H9 (cell line): ENCODE measurements around the gene OR14K1. TPM values are rescaled to one million over a fixed set of nuclear protein-coding genes. Genes with fewer than 3 reads are reported as not detected.
"Not testable (repeated sequence)": the region's sequence is repeated elsewhere in the genome, so short reads cannot be mapped to it uniquely, and the experiment has no call there.

Experiments
- DNase-seq: peaks from one replicate; pipeline ENCODE4 v3.0.0-alpha.2; 2017
- H2AFZ ChIP-seq: one replicate; pipeline ENCODE4 v1.6.1; 2013; ENCODE audit warnings: mild to moderate bottlenecking, low read length, control low read depth, moderate library complexity
- H2AK5ac ChIP-seq: 2 replicates; pipeline ENCODE4 v1.6.1; 2013; ENCODE audit warnings: low read length, control low read depth, mixed read lengths; ENCODE audit not compliant: insufficient read length
- H2BK120ac ChIP-seq: one replicate; pipeline ENCODE4 v1.6.1; 2013; ENCODE audit warnings: low read depth, mild to moderate bottlenecking, low read length, control low read depth, inconsistent platforms; ENCODE audit not compliant: poor library complexity, severe bottlenecking
- H2BK12ac ChIP-seq: 2 replicates; pipeline ENCODE4 v1.6.1; 2013; ENCODE audit warnings: low read length, control low read depth, mixed read lengths, low read depth; ENCODE audit not compliant: insufficient read length
- H2BK15ac ChIP-seq: 2 replicates; pipeline ENCODE4 v1.6.1; 2013; ENCODE audit warnings: low read depth, low read length, control low read depth
- H2BK20ac ChIP-seq: one replicate; pipeline ENCODE4 v1.6.1; 2013; ENCODE audit warnings: low read depth, mild to moderate bottlenecking, low read length, control low read depth, inconsistent platforms; ENCODE audit not compliant: poor library complexity, severe bottlenecking
- H2BK5ac ChIP-seq: 2 replicates; pipeline ENCODE4 v1.6.1; 2013; ENCODE audit warnings: low read length, control low read depth, mixed read lengths; ENCODE audit not compliant: insufficient read length
- H3K14ac ChIP-seq: 2 replicates; pipeline ENCODE4 v1.6.1; 2013; ENCODE audit warnings: low read length, control low read depth; ENCODE audit not compliant: insufficient read depth
- H3K18ac ChIP-seq: 2 replicates; pipeline ENCODE4 v1.6.1; 2013; ENCODE audit warnings: low read depth, mild to moderate bottlenecking, mixed read lengths, low read length, control low read depth; ENCODE audit not compliant: insufficient read length
- H3K23ac ChIP-seq: 2 replicates; pipeline ENCODE4 v1.6.1; 2013; ENCODE audit warnings: low read length, control low read depth, mixed read lengths, low read depth; ENCODE audit not compliant: insufficient read length
- H3K23me2 ChIP-seq: 2 replicates; pipeline ENCODE4 v1.6.1; 2013; ENCODE audit warnings: low read depth, mild to moderate bottlenecking, mixed read lengths, low read length, control low read depth; ENCODE audit not compliant: insufficient read length, poor library complexity, severe bottlenecking
- H3K27ac ChIP-seq: 2 replicates; pipeline ENCODE4 v1.5.1; 2013; ENCODE audit warnings: low read length, control low read depth, mixed read lengths, low read depth; ENCODE audit not compliant: insufficient read length
- H3K27me3 ChIP-seq: 2 replicates; pipeline ENCODE4 v1.6.1; 2013; ENCODE audit warnings: low read length, control low read depth, inconsistent platforms; ENCODE audit not compliant: insufficient read depth
- H3K4ac ChIP-seq: 2 replicates; pipeline ENCODE4 v1.6.1; 2013; ENCODE audit warnings: low read depth, mild to moderate bottlenecking, control low read depth, inconsistent platforms, low read length, moderate library complexity
- H3K4me1 ChIP-seq: 2 replicates; pipeline ENCODE4 v1.6.1; 2013; ENCODE audit warnings: low read length, control low read depth, inconsistent platforms; ENCODE audit not compliant: insufficient read depth
- H3K4me2 ChIP-seq: 2 replicates; pipeline ENCODE4 v1.6.1; 2013; ENCODE audit warnings: low read length, control low read depth, mixed read lengths; ENCODE audit not compliant: insufficient read length, insufficient read depth
- H3K56ac ChIP-seq: 2 replicates; pipeline ENCODE4 v1.6.1; 2013; ENCODE audit warnings: low read depth, mild to moderate bottlenecking, mixed read lengths, low read length, control low read depth; ENCODE audit not compliant: insufficient read length
- H3K79me1 ChIP-seq: 2 replicates; pipeline ENCODE4 v1.6.1; 2013; ENCODE audit warnings: low read depth, mild to moderate bottlenecking, moderate library complexity, low read length, control low read depth, inconsistent platforms; ENCODE audit not compliant: insufficient read depth, poor library complexity, severe bottlenecking
- H3K79me2 ChIP-seq: 2 replicates; pipeline ENCODE4 v1.6.1; 2013; ENCODE audit warnings: low read length, control low read depth, inconsistent platforms; ENCODE audit not compliant: insufficient read depth
- H3K9ac ChIP-seq: 2 replicates; pipeline ENCODE4 v1.6.1; 2013; ENCODE audit warnings: low read length, control low read depth, mixed read lengths; ENCODE audit not compliant: insufficient read length; ENCODE audit errors: extremely low read depth
- H3K9me3 ChIP-seq: one replicate; pipeline ENCODE4 v1.6.1; 2013; ENCODE audit warnings: low read depth, low read length, inconsistent platforms; ENCODE audit not compliant: control insufficient read depth
- H3T11ph ChIP-seq: one replicate; pipeline ENCODE4 v1.6.1; 2013; ENCODE audit warnings: mild to moderate bottlenecking, low read length, control low read depth, inconsistent platforms
- H4K20me1 ChIP-seq: one replicate; pipeline ENCODE4 v1.6.1; 2013; ENCODE audit not compliant: control insufficient read depth, insufficient read length, insufficient read depth
- H4K5ac ChIP-seq: 2 replicates; pipeline ENCODE4 v1.6.1; 2013; ENCODE audit warnings: low read depth, mild to moderate bottlenecking, mixed read lengths, low read length, control low read depth; ENCODE audit not compliant: insufficient read length
- H4K8ac ChIP-seq: replicated peaks from 2 replicates; pipeline ENCODE4 v1.6.1; 2013; ENCODE audit warnings: low read length, control low read depth, mixed read lengths, low read depth; ENCODE audit not compliant: insufficient read length
- H4K91ac ChIP-seq: 2 replicates; pipeline ENCODE4 v1.6.1; 2013; ENCODE audit warnings: low read depth, mild to moderate bottlenecking, moderate library complexity, mixed read lengths, low read length, control low read depth; ENCODE audit not compliant: insufficient read length
- H3K27ac Mint-ChIP-seq, 3 experiments: 2 replicates in 2 of 3; 3 replicates in 1 of 3; pipeline ENCODE4 v1.8.0; 2020 to 2021; ENCODE audit warnings: mixed read lengths in 3 of 3, mild to moderate bottlenecking in 1 of 3, moderate library complexity in 1 of 3
- H3K27me3 Mint-ChIP-seq: 2 replicates; pipeline ENCODE4 v1.8.0; 2021; ENCODE audit warnings: low read depth, mild to moderate bottlenecking, moderate library complexity, mixed read lengths
- H3K36me3 Mint-ChIP-seq, 3 experiments: 2 replicates in 2 of 3; 3 replicates in 1 of 3; pipeline ENCODE4 v1.8.0; 2020 to 2021; ENCODE audit warnings: low read depth in 3 of 3, mixed read lengths in 3 of 3; ENCODE audit not compliant: insufficient read depth in 1 of 3
- H3K4me1 Mint-ChIP-seq, 2 experiments: 2 replicates each; pipeline ENCODE4 v1.8.0; 2020; ENCODE audit warnings: mixed read lengths in 2 of 2
- H3K4me3 Mint-ChIP-seq, 2 experiments: 2 replicates in 1 of 2; 3 replicates in 1 of 2; pipeline ENCODE4 v1.8.0; 2020 to 2021; ENCODE audit warnings: mild to moderate bottlenecking in 2 of 2, mixed read lengths in 2 of 2, moderate library complexity in 1 of 2
- H3K9me3 Mint-ChIP-seq, 2 experiments: 2 replicates in 1 of 2; 3 replicates in 1 of 2; pipeline ENCODE4 v1.8.0; 2020; ENCODE audit warnings: mild to moderate bottlenecking in 2 of 2, mixed read lengths in 2 of 2, moderate library complexity in 1 of 2
- CTCF ChIP-seq: fragments of 200-600 bp; sonication (generic); conservative IDR thresholded peaks from 3 replicates; pipeline ENCODE4 v1.8.0; 2021; ENCODE audit warnings: antibody characterized with exemption, mild to moderate bottlenecking
- WGBS: extraction: QIAGEN DNeasy Blood & Tissue Kit; methylation state at CpG from one replicate; pipeline ENCODE4 v1.1.7; 2013; ENCODE audit warnings: missing lambda C conversion rate, low lambda C conversion rate, mixed read lengths; ENCODE audit not compliant: insufficient read length; ENCODE audit errors: extremely low coverage; 5-methylcytosine and 5-hydroxymethylcytosine counted together
- total RNA-seq: library from RNA; stranded (reverse); gene quantifications from 2 replicates; pipeline ENCODE4 v1.2.1, GENCODE V29; 2021

The OR14K1 gene
- total RNA-seq, 1 experiment from 2014 or later = not detected

- H2BK5ac ChIP-seq = no peak overlapping the region
- H3K4ac ChIP-seq = no peak overlapping the region
- H3K14ac ChIP-seq = no peak overlapping the region
- no peaks in the 10 kb centered on the region for H3K79me2 ChIP-seq
- no peak overlapping the region for H2BK20ac ChIP-seq
- no peak overlapping the region for H2BK120ac ChIP-seq
- no peak overlapping the region for H2BK15ac ChIP-seq
- no peak overlapping the region for H2AK5ac ChIP-seq
- no peak overlapping the region for H4K5ac ChIP-seq
- H3K56ac ChIP-seq = no peak overlapping the region
- Mint-ChIP-seq H3K36me3 (no peaks in the 10 kb centered on the region), H3K4me1 (no peaks in the 10 kb centered on the region), H3K27me3 (no peaks in the 10 kb centered on the region), H3K9me3 (peaks cover 32 to 62% of the 10 kb centered on the region in 2 experiments), H3K27ac (no peak overlapping the region), H3K4me3 (no peak overlapping the region)
- no peak overlapping the region for H2BK12ac ChIP-seq
- no peak overlapping the region for H4K8ac ChIP-seq
- no peaks in the 10 kb centered on the region for H3K4me1 ChIP-seq
- H3K23ac ChIP-seq = no peak overlapping the region
- no peak overlapping the region for H4K91ac ChIP-seq
- no peak overlapping the region for H3K27ac ChIP-seq
- no peak overlapping the region for H2AFZ ChIP-seq
- no peaks in the 10 kb centered on the region for H4K20me1 ChIP-seq
- H3K79me1 ChIP-seq = no peaks in the 10 kb centered on the region
- no CpG with 5 or more reads among the region's 5 CpGs for WGBS
- H3K23me2 ChIP-seq = no peaks in the 10 kb centered on the region
- H3K9ac ChIP-seq = no peak overlapping the region
- peaks cover 17% of the 10 kb centered on the region for H3K9me3 ChIP-seq
- TF ChIP-seq CTCF = no peak
- no peak for DNase-seq
- no peak overlapping the region for H3K4me2 ChIP-seq
- no peaks in the 10 kb centered on the region for H3K27me3 ChIP-seq
- no peak overlapping the region for H3K18ac ChIP-seq
- no peak overlapping the region for H3T11ph ChIP-seq
Measured at GRCh38 chr1:247741756-247742155, 3.3 kb downstream of the OR14K1 start.

DNA sequence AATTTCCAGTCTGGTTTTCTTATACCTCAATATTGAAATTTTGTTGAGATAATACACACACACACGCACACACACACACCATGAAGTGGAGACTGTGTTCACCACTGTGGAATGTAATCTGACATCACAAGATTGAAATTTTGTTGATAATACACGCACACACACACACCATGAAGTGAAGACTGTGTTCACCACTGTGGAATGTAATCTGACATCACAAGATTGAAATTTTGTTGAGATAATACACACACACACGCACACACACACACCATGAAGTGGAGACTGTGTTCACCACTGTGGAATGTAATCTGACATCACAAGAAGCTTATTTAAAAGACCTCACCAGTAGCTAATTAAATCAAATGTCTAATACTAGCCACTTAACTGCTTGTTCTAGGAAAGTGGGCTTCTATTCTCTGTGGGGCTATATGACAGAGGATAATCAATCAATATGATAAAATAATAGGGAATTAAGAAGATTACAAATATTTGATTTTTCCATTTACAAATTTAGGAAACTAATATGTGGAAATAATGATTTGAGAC, 3.9 kb downstream of the OR14K1 start:
- not testable (repeated sequence) for H4K8ac ChIP-seq, H3K27ac Mint-ChIP-seq, H3K79me1 ChIP-seq, H2BK12ac ChIP-seq, H3T11ph ChIP-seq, H2AK5ac ChIP-seq, H3K27me3 Mint-ChIP-seq, H3K4me1 ChIP-seq, H3K4me2 ChIP-seq, H3K18ac ChIP-seq, H3K23ac ChIP-seq, H2BK5ac ChIP-seq, H3K27me3 ChIP-seq, H3K9ac ChIP-seq, H3K4me3 Mint-ChIP-seq, H2BK20ac ChIP-seq, H3K36me3 Mint-ChIP-seq, H3K4ac ChIP-seq, H2BK15ac ChIP-seq, H3K14ac ChIP-seq, H4K91ac ChIP-seq, H4K20me1 ChIP-seq, H2AFZ ChIP-seq, H3K56ac ChIP-seq, DNase-seq, H3K4me1 Mint-ChIP-seq, H3K79me2 ChIP-seq, H3K23me2 ChIP-seq, H3K27ac ChIP-seq, H4K5ac ChIP-seq, H2BK120ac ChIP-seq
- peaks cover 35 to 63% of the 10 kb centered on the region in 2 experiments for H3K9me3 Mint-ChIP-seq
- WGBS = no CpG with 5 or more reads among the region's 3 CpGs
- peaks cover 17% of the 10 kb centered on the region for H3K9me3 ChIP-seq
